ENCODE results near the gene SCNN1A. TPM values are rescaled to one million over a fixed set of nuclear protein-coding genes. Genes with fewer than 3 reads are reported as not detected.

Gene SCNN1A
- total RNA-seq, 3 donors from 2014 or later: 1.3 to 175 (median 93.7) TPM

DNA sequence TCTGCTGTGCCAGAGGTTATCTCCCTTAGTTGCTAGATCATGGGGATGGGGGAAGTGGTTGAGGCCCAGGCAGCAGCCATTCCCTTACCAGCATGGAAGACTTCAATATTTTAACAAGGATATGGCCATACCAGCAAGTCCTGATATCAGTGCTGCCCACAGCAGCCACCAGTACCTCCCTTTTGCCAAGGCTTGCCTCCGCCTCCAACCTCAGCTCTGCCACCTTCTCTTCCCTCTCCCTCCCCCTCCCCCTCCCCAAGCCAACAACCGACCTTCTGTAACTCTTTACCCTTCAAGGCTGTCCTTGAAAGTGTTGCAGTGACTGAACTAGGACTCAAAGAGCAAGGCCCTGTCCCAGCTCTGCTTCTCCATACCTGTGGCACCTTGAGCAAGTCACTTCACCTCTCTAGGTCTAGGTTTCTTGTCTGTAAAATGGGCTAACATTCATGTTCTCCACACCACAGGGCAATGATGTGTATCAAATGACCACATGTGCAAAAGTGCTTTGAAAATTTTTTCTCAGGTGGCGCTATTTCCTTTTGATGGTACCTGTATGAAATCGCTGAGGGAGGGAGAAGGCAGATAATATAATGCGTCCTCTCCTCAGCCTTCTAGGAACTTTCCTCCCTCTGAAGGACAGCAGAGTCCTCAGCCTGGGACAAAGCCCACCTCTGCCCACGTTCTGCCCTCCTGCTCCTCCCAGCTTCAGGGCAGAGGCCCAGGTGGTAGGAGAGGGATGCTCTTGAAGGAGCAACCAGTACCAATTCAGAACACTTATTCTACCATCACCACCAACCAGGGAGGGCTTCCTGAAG is 50.2 kb downstream of the SCNN1A start:
- Histone ChIP-seq H3K9me3 (no peaks in the 10 kb centered on the region), H3K36me3 (peaks cover 9% of the 10 kb centered on the region), H3K27ac (peak overlapping the region; percentile 91 to 92), H3K27me3 (no peaks in the 10 kb centered on the region), H3K4me3 (no peak overlapping the region), H3K4me1 (peaks cover 13 to 16% of the 10 kb centered on the region in 2 donors)
- intact Hi-C loops (cut with DNase I; ENCODE audit: low total_unique reads): loop anchor here (2.0 kb wide), 1 partner anchor 56 kb away; no protein-coding TSS in a partner anchor
- no peak for TF ChIP-seq POLR2AphosphoS5 (IDR thresholded peaks at IDR 0.05)
- TF ChIP-seq, protein P1, sequence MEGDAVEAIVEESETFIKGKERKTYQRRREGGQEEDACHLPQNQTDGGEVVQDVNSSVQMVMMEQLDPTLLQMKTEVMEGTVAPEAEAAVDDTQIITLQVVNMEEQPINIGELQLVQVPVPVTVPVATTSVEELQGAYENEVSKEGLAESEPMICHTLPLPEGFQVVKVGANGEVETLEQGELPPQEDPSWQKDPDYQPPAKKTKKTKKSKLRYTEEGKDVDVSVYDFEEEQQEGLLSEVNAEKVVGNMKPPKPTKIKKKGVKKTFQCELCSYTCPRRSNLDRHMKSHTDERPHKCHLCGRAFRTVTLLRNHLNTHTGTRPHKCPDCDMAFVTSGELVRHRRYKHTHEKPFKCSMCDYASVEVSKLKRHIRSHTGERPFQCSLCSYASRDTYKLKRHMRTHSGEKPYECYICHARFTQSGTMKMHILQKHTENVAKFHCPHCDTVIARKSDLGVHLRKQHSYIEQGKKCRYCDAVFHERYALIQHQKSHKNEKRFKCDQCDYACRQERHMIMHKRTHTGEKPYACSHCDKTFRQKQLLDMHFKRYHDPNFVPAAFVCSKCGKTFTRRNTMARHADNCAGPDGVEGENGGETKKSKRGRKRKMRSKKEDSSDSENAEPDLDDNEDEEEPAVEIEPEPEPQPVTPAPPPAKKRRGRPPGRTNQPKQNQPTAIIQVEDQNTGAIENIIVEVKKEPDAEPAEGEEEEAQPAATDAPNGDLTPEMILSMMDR (IDR thresholded peaks at IDR 0.05): no peak
- TF ChIP-seq POLR2A (IDR thresholded peaks at IDR 0.05): no peak
- DNase-seq (ENCODE audit: low spot score in 2 of 2): no peak

DNA sequence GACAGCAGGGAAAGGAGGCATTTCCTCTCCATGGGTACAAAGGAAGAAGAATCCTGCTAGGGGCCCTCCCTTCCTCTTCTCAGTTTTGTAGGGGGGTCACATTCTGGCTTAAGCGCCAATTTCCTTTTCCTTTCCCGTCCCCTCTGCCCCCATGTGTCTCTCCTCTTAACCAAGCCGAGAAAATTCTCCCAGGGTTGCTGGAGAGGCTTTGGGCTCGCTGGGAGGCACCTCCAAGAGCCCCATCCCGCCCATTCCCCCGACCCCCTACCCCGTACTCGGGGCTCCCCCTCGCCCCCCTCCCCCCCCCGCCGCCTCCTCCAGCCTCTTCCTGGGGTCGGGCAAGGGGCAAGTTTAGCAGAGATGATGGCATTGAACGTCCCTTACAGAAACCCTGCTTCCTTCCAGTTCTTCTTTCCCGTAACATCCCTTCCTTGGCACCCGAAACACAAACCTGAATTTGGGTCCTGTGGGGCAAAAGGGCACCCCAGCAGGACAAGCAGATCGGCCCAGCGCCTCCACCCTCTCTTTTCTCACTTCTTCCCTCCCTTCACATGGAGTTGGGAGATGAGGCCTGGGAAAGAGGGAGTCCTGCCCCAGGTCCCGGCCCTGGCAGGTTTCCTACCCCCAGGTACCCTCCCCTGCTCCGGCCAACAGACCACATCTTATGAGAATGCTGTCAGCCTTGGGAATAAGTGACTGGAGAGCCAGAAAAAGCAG is 51.2 kb downstream of the SCNN1A start:
- H3K36me3 ChIP-seq: peaks cover 8% of the 10 kb centered on the region
- peak overlapping the region; percentile 91 to 92 for H3K27ac ChIP-seq
- H3K9me3 ChIP-seq: no peaks in the 10 kb centered on the region
- intact Hi-C loops (cut with DNase I; ENCODE audit: low total_unique reads): loop anchor here (2.0 kb wide), 1 partner anchor 57 kb away; no protein-coding TSS in a partner anchor
- no peak for TF ChIP-seq POLR2AphosphoS5 (IDR thresholded peaks at IDR 0.05)
- TF ChIP-seq POLR2A (IDR thresholded peaks at IDR 0.05): no peak
- TF ChIP-seq, protein P1 (IDR thresholded peaks at IDR 0.05): no peak
- H3K4me1 ChIP-seq: peaks cover 13 to 16% of the 10 kb centered on the region in 2 donors
- no peaks in the 10 kb centered on the region for H3K27me3 ChIP-seq
- H3K4me3 ChIP-seq: peak overlapping the region in 2 of 3 donors; percentile 21 to 52
- no peak for DNase-seq (ENCODE audit: low spot score in 2 of 2)

DNA sequence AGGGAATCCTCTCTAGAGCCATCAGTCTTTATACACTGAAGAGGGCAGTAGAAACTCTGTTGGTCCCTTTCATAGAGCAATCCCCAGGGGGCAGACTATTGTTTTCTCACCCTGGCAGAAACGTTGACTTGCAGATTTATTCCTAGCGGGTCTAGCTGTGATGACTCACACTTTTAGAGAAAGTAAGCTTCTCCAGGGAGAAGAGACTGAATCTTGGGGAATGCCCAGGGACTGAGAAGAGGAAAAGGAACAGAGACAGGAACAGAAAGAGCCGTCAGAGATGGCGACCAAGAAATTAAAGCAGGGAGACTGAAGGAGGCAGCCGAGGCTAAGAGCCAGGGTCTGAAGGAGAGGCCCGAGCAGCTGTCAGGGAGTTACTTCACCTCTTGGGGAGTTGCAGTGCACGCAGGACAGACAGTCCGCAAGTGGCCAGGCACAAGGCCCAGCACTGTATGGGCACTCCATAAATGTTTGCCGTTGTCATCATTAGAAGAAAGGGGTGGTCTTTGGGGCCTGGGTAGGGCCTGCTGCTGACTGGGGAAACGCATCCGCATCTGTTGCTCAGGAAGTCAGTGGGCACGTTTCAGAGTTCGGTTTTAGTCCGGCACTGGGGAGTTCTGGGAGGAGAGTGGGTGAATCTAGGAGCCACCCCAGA is 51.9 kb downstream of the SCNN1A start:
- peak; percentile 20 to 36 (median 32) for TF ChIP-seq POLR2AphosphoS5 (IDR thresholded peaks at IDR 0.05)
- TF ChIP-seq POLR2A (IDR thresholded peaks at IDR 0.05): no peak
- TF ChIP-seq, protein P1 (IDR thresholded peaks at IDR 0.05): peak in 2 of 3 donors; percentile 35 to 56
- no peak for DNase-seq (ENCODE audit: low spot score in 2 of 2)
- Histone ChIP-seq H3K9me3 (no peaks in the 10 kb centered on the region), H3K27ac (peak overlapping the region; percentile 91 to 92), H3K27me3 (no peaks in the 10 kb centered on the region), H3K4me3 (peak overlapping the region in 2 of 3 donors; percentile 21 to 52), H3K4me1 (peaks cover 13 to 16% of the 10 kb centered on the region in 2 donors), H3K36me3 (peaks cover under 1% of the 10 kb centered on the region)
- intact Hi-C loops (cut with DNase I; ENCODE audit: low total_unique reads): no loop called here

DNA sequence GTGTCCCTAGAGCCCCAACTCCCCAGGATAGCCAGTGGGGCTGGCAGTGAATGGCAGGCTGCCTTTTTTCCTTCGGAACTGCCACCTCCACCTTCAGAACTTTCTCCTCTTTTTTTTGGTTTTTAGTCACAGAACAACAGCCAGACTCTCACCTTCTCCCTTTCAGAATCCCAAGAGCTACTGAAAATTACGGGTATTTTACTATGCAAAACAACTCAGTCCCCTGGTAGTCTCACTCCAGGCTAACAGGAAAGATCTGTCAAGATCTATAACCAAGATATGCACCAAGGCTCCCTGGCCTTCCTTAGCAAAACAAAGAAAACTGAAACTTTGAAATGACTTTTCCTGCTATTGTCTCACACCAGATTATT is 52.4 kb downstream of the SCNN1A start:
- peak overlapping the region; percentile 91 to 92 for H3K27ac ChIP-seq
- DNase-seq (ENCODE audit: low spot score in 2 of 2): no peak
- intact Hi-C loops (cut with DNase I; ENCODE audit: low total_unique reads): no loop called here

More for the DNA sequence above, 52.4 kb downstream of the SCNN1A start:
- TF ChIP-seq POLR2AphosphoS5 (IDR thresholded peaks at IDR 0.05) (no peak), POLR2A (IDR thresholded peaks at IDR 0.05) (no peak)
- TF ChIP-seq, protein P1 (IDR thresholded peaks at IDR 0.05): no peak
- no peaks in the 10 kb centered on the region for H3K9me3 ChIP-seq
- no peaks in the 10 kb centered on the region for H3K27me3 ChIP-seq
- peaks cover 13 to 16% of the 10 kb centered on the region in 2 donors for H3K4me1 ChIP-seq
- H3K36me3 ChIP-seq: no peaks in the 10 kb centered on the region
- no peak overlapping the region for H3K4me3 ChIP-seq
